ENCODE results near the gene ZNF800. TPM values are rescaled to one million over a fixed set of nuclear protein-coding genes. Genes with fewer than 3 reads are reported as not detected.

ZNF800 gene
- total RNA-seq, 4 donors from 2014 or later: 31.7 to 60.7 (median 41.5) TPM

- Histone ChIP-seq H3K27me3 (no peaks in the 10 kb centered on the region), H3K27ac (no peak overlapping the region), H3K9me3 (no peaks in the 10 kb centered on the region), H3K4me3 (no peak overlapping the region), H3K36me3 (no peaks in the 10 kb centered on the region), H3K4me1 (no peaks in the 10 kb centered on the region)
- no peak for DNase-seq
- in situ Hi-C loops (cut with MboI; ENCODE audit: low pct_ligation_motif_present in 1 of 4, low pct_unique_long_range_greater_than_20kb in 1 of 4, low sequenced_read_pairs in 3 of 4) (no loop called here), intact Hi-C loops (cut with DNase I; ENCODE audit: low total_unique reads) (no loop called here)
- WGBS, 2 donors (ENCODE audit: low coverage in 1 of 2): 78 to 84% methylated on average over 4 of the region's 4 CpGs
- TF ChIP-seq EP300 (IDR thresholded peaks at IDR 0.05; ENCODE audit: low read depth): no peak
- no peak for TF ChIP-seq POLR2A (IDR thresholded peaks at IDR 0.05)
- TF ChIP-seq POLR2AphosphoS5 (IDR thresholded peaks at IDR 0.05): no peak
- TF ChIP-seq, protein P1, sequence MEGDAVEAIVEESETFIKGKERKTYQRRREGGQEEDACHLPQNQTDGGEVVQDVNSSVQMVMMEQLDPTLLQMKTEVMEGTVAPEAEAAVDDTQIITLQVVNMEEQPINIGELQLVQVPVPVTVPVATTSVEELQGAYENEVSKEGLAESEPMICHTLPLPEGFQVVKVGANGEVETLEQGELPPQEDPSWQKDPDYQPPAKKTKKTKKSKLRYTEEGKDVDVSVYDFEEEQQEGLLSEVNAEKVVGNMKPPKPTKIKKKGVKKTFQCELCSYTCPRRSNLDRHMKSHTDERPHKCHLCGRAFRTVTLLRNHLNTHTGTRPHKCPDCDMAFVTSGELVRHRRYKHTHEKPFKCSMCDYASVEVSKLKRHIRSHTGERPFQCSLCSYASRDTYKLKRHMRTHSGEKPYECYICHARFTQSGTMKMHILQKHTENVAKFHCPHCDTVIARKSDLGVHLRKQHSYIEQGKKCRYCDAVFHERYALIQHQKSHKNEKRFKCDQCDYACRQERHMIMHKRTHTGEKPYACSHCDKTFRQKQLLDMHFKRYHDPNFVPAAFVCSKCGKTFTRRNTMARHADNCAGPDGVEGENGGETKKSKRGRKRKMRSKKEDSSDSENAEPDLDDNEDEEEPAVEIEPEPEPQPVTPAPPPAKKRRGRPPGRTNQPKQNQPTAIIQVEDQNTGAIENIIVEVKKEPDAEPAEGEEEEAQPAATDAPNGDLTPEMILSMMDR (IDR thresholded peaks at IDR 0.05): no peak
Measured at GRCh38 chr7:127320974-127321373, 71.5 kb downstream of the ZNF800 start.

Other genes with a start within 250 kb of the ZNF800 start
- gene GRM8, start 139.8 kb downstream of the ZNF800 start, total RNA-seq: 1 to 10 TPM in 2 of 4 donors, under 1 TPM in 2; 0.68 to 9.7 (median 2.9) TPM
- 10 to 100 TPM; 10.3 to 20.5 (median 18.9) TPM for gene GCC1, start 192.9 kb upstream of the ZNF800 start, total RNA-seq
- 100 to 1,000 TPM in 3 of 4 donors, 10 to 100 TPM in 1; 70.1 to 379 (median 194) TPM for gene ARF5, start 195.7 kb upstream of the ZNF800 start, total RNA-seq
- gene FSCN3, start 201.0 kb upstream of the ZNF800 start, total RNA-seq: 1 to 10 TPM in 1 of 4 donors, under 1 TPM in 1, not detected in 2; 0.79 to 3.4 TPM
- 1 to 10 TPM in 1 of 4 donors, under 1 TPM in 1, not detected in 2; 0.41 to 5.0 TPM for gene PAX4, start 225.4 kb upstream of the ZNF800 start, total RNA-seq

Measured in transverse colon (tissue), 4 donors.